Large intestine (tissue), 3 donors: ENCODE results near the gene DDX10. TPM values are rescaled to one million over a fixed set of nuclear protein-coding genes. Genes with fewer than 3 reads are reported as not detected.
"Not testable (repeated sequence)": the region's sequence is repeated elsewhere in the genome, so short reads cannot be mapped to it uniquely, and the experiment has no call there.

Experiments
- DNase-seq, 2 donors: peaks; one replicate each; pipeline versions ENCODE4 v3.0.0 to v3.0.0-alpha.2; 2013
- H3K27ac ChIP-seq: one replicate; pipeline ENCODE4 v1.5.1; 2013; ENCODE audit warnings: low read length
- H3K27me3 ChIP-seq: 2 replicates; pipeline ENCODE4 v1.6.1; 2013; ENCODE audit warnings: low read length; ENCODE audit not compliant: control insufficient read depth, insufficient read depth
- H3K36me3 ChIP-seq: 2 replicates; pipeline ENCODE4 v1.6.1; 2013; ENCODE audit warnings: low read length; ENCODE audit not compliant: control insufficient read depth, insufficient read depth
- H3K4me1 ChIP-seq: one replicate; pipeline ENCODE4 v1.6.1; 2013; ENCODE audit warnings: low read length; ENCODE audit not compliant: control insufficient read depth, insufficient read depth
- H3K4me3 ChIP-seq: one replicate; pipeline ENCODE4 v1.5.1; 2013; ENCODE audit warnings: low read length
- H3K9me3 ChIP-seq: one replicate; pipeline ENCODE4 v1.6.1; 2013; ENCODE audit warnings: mild to moderate bottlenecking, low read depth, low read length, moderate library complexity; ENCODE audit not compliant: control insufficient read depth
- WGBS: methylation state at CpG from one replicate; pipeline ENCODE4 v1.1.5; 2013; ENCODE audit warnings: low lambda C conversion rate; ENCODE audit not compliant: insufficient coverage; 5-methylcytosine and 5-hydroxymethylcytosine counted together
- polyA plus RNA-seq: library from polyadenylated mRNA; unstranded; fragments of 120-200 nt; gene quantifications from one replicate; pipeline ENCODE4 v1.2.1, GENCODE V29; 2013

DDX10 gene
- polyA plus RNA-seq, 1 donor = 17.8 TPM

- no peak overlapping the region for H3K27ac ChIP-seq
- H3K27me3 ChIP-seq = no peaks in the 10 kb centered on the region
- no peaks in the 10 kb centered on the region for H3K36me3 ChIP-seq
- H3K9me3 ChIP-seq = no peaks in the 10 kb centered on the region
- DNase-seq = peak; percentile 1 to 26
- no peaks in the 10 kb centered on the region for H3K4me1 ChIP-seq
- H3K4me3 ChIP-seq = no peak overlapping the region
- WGBS = 30% methylated on average over 2 of the region's 5 CpGs
Observed at GRCh38 chr11:108817976-108818375, 153.1 kb downstream of the DDX10 start.

- H3K36me3 ChIP-seq = no peaks in the 10 kb centered on the region
- H3K9me3 ChIP-seq = no peaks in the 10 kb centered on the region
- DNase-seq = no peak
- H3K27ac ChIP-seq = no peak overlapping the region
- H3K4me1 ChIP-seq = no peaks in the 10 kb centered on the region
- no peak overlapping the region for H3K4me3 ChIP-seq
- no peaks in the 10 kb centered on the region for H3K27me3 ChIP-seq
- no CpG with 5 or more reads among the region's 1 CpG for WGBS
Observed at GRCh38 chr11:108818971-108819370, 154.1 kb downstream of the DDX10 start.

GRCh38 chr11:108819957-108820356 is 155.1 kb downstream of the DDX10 start:
- Histone ChIP-seq H3K36me3 (no peaks in the 10 kb centered on the region), H3K9me3 (no peaks in the 10 kb centered on the region), H3K4me1 (no peaks in the 10 kb centered on the region), H3K27me3 (no peaks in the 10 kb centered on the region), H3K27ac (no peak overlapping the region), H3K4me3 (no peak overlapping the region)
- WGBS = 100% methylated on average over 2 of the region's 2 CpGs
- DNase-seq = no peak

- H3K27ac ChIP-seq, H3K27me3 ChIP-seq, H3K4me3 ChIP-seq, H3K9me3 ChIP-seq, H3K36me3 ChIP-seq, H3K4me1 ChIP-seq: not testable (repeated sequence)
- peak in 1 of 2 donors; percentile 5 for DNase-seq
- WGBS = 100% methylated on average over 1 of the region's 11 CpGs
Observed at GRCh38 chr11:108823960-108824359, 159.1 kb downstream of the DDX10 start.

GRCh38 chr11:108824545-108824944 is 159.7 kb downstream of the DDX10 start:
- Histone ChIP-seq H3K4me1 (no peaks in the 10 kb centered on the region), H3K9me3 (no peaks in the 10 kb centered on the region), H3K4me3 (no peak overlapping the region), H3K36me3 (no peaks in the 10 kb centered on the region), H3K27ac (no peak overlapping the region), H3K27me3 (no peaks in the 10 kb centered on the region)
- 79% methylated on average over 2 of the region's 3 CpGs for WGBS
- DNase-seq = no peak

GRCh38 chr11:108825381-108825780 is 160.5 kb downstream of the DDX10 start:
- no peaks in the 10 kb centered on the region for H3K36me3 ChIP-seq
- no peaks in the 10 kb centered on the region for H3K9me3 ChIP-seq
- no peak for DNase-seq
- no peak overlapping the region for H3K27ac ChIP-seq
- H3K4me1 ChIP-seq = no peaks in the 10 kb centered on the region
- no peak overlapping the region for H3K4me3 ChIP-seq
- no peaks in the 10 kb centered on the region for H3K27me3 ChIP-seq
- no CpG with 5 or more reads among the region's 1 CpG for WGBS

- DNase-seq = no peak
- Histone ChIP-seq H3K4me1 (no peaks in the 10 kb centered on the region), H3K27me3 (no peaks in the 10 kb centered on the region), H3K36me3 (no peaks in the 10 kb centered on the region), H3K4me3 (no peak overlapping the region), H3K9me3 (no peaks in the 10 kb centered on the region), H3K27ac (no peak overlapping the region)
- 100% methylated on average over 1 of the region's 2 CpGs for WGBS
Observed at GRCh38 chr11:108826136-108826535, 161.3 kb downstream of the DDX10 start.

GRCh38 chr11:108835624-108836023 is 170.8 kb downstream of the DDX10 start:
- H3K36me3 ChIP-seq = peaks cover 2% of the 10 kb centered on the region
- H3K9me3 ChIP-seq = no peaks in the 10 kb centered on the region
- H3K4me1 ChIP-seq = no peaks in the 10 kb centered on the region
- H3K4me3 ChIP-seq = no peak overlapping the region
- no peak overlapping the region for H3K27ac ChIP-seq
- WGBS = 100% methylated on average over 2 of the region's 7 CpGs
- DNase-seq = no peak
- H3K27me3 ChIP-seq = no peaks in the 10 kb centered on the region

- Histone ChIP-seq H3K36me3 (peaks cover 2% of the 10 kb centered on the region), H3K4me3 (no peak overlapping the region), H3K27ac (no peak overlapping the region), H3K9me3 (no peaks in the 10 kb centered on the region), H3K4me1 (no peaks in the 10 kb centered on the region), H3K27me3 (no peaks in the 10 kb centered on the region)
- 40% methylated on average over 1 of the region's 7 CpGs for WGBS
- DNase-seq = no peak
Observed at GRCh38 chr11:108836541-108836940, 171.7 kb downstream of the DDX10 start.

- H3K4me3 ChIP-seq = no peak overlapping the region
- no peaks in the 10 kb centered on the region for H3K27me3 ChIP-seq
- no peak for DNase-seq
- no peak overlapping the region for H3K27ac ChIP-seq
- WGBS = 100% methylated on average over 1 of the region's 3 CpGs
- no peaks in the 10 kb centered on the region for H3K9me3 ChIP-seq
- no peaks in the 10 kb centered on the region for H3K4me1 ChIP-seq
- peaks cover 2% of the 10 kb centered on the region for H3K36me3 ChIP-seq
Observed at GRCh38 chr11:108838102-108838791, 173.4 kb downstream of the DDX10 start.

- peaks cover 2% of the 10 kb centered on the region for H3K36me3 ChIP-seq
- H3K9me3 ChIP-seq = no peaks in the 10 kb centered on the region
- WGBS = no CpG with 5 or more reads among the region's 1 CpG
- no peaks in the 10 kb centered on the region for H3K27me3 ChIP-seq
- no peaks in the 10 kb centered on the region for H3K4me1 ChIP-seq
- no peak for DNase-seq
- no peak overlapping the region for H3K27ac ChIP-seq
- no peak overlapping the region for H3K4me3 ChIP-seq
Observed at GRCh38 chr11:108838792-108839105, 173.9 kb downstream of the DDX10 start.
